Sigmoid colon (tissue), 7 donors: ENCODE measurements around the gene CSH1. TPM values are rescaled to one million over a fixed set of nuclear protein-coding genes. Genes with fewer than 3 reads are reported as not detected.
"Not testable (repeated sequence)": the region's sequence is repeated elsewhere in the genome, so short reads cannot be mapped to it uniquely, and the experiment has no call there.

Source experiments
- DNase-seq: peaks from one replicate; pipeline ENCODE4 v3.0.0-alpha.2; 2019
- H3K27ac ChIP-seq, 4 donors: fragments of 200-600 bp; sonication (generic); one replicate each; pipeline ENCODE4 v1.5.1; 2016 to 2019; ENCODE audit warnings: mild to moderate bottlenecking in 1 of 4
- H3K27me3 ChIP-seq, 3 donors: fragments of 200-600 bp; sonication (generic); one replicate each; pipeline ENCODE4 v1.5.1; 2019; ENCODE audit warnings: mild to moderate bottlenecking in 1 of 3
- H3K36me3 ChIP-seq, 4 donors: fragments of 200-600 bp; sonication (generic); one replicate each; pipeline ENCODE4 v1.5.1; 2016 to 2019
- H3K4me1 ChIP-seq, 4 donors: fragments of 200-600 bp; sonication (generic); one replicate each; pipeline ENCODE4 v1.5.1; 2017 to 2019
- H3K4me3 ChIP-seq, 4 donors: fragments of 200-600 bp; sonication (generic); one replicate each; pipeline ENCODE4 v1.5.1; 2017 to 2019; ENCODE audit warnings: mild to moderate bottlenecking in 2 of 4, moderate library complexity in 1 of 4
- H3K9me3 ChIP-seq, 4 donors: fragments of 200-600 bp in 3 of 4; sonication (generic) in 3 of 4; one replicate each; pipeline versions ENCODE4 v1.5.1 to v1.6.1; 2013 to 2019
- CTCF ChIP-seq, 4 experiments: fragments of 450-650 bp in 3 of 4; fragments of 200-600 bp in 1 of 4; IDR thresholded peaks; one replicate each; pipeline ENCODE4 v1.5.1; 2016 to 2019; ENCODE audit warnings: antibody characterized with exemption in 4 of 4, mild to moderate bottlenecking in 3 of 4, moderate library complexity in 2 of 4
- EP300 ChIP-seq, 4 donors: sonication (generic); formaldehyde crosslinking; IDR thresholded peaks; one replicate each; pipeline ENCODE4 v1.6.1; 2017; ENCODE audit warnings: antibody characterized with exemption in 4 of 4
- POLR2A ChIP-seq, 2 donors: fragments of 450-650 bp; IDR thresholded peaks; one replicate each; pipeline ENCODE4 v1.6.1; 2016; ENCODE audit warnings: antibody characterized with exemption in 2 of 2, mild to moderate bottlenecking in 2 of 2, moderate library complexity in 2 of 2
- POLR2AphosphoS5 ChIP-seq, 4 donors: sonication (generic); formaldehyde crosslinking; IDR thresholded peaks; one replicate each; pipeline ENCODE4 v1.6.1; 2017; ENCODE audit warnings: antibody characterized with exemption in 4 of 4
- WGBS, 2 donors: extraction: QIAGEN DNeasy Blood & Tissue Kit; methylation state at CpG; one replicate each; pipeline ENCODE4 v1.1.7; 2013; 5-methylcytosine and 5-hydroxymethylcytosine counted together
- intact Hi-C: fragments of 100-400 bp; cut with DNase I; formaldehyde crosslinking; loops from one replicate; pipeline ENCODE4 v1.15.1; 2023
- polyA plus RNA-seq, 3 donors: library from polyadenylated mRNA; stranded (reverse); fragments of 200-250 nt; gene quantifications; one replicate each; pipeline ENCODE4 v1.2.3, GENCODE V29; 2013
- total RNA-seq, 4 donors: library from RNA; depleted of rRNA; stranded (reverse); fragments of >200 nt; gene quantifications; one replicate each; pipeline ENCODE4 v1.1.0, GENCODE V29; 2016
- donor health status: healthy with polysubstance abuse.
- donor health status: Bipolar disorder and iron deficiency.
- donor health status: healthy.

CSH1 gene
- total and polyA plus RNA-seq, 7 donors, result not detected

- no peak overlapping the region for H3K4me3 ChIP-seq
- no peaks in the 10 kb centered on the region for H3K36me3 ChIP-seq
- WGBS, 2 donors, result 68 to 79% methylated on average over 3 of the region's 3 CpGs
- no peak overlapping the region for H3K27ac ChIP-seq
- intact Hi-C loops, result no loop called here
- H3K27me3 ChIP-seq, result no peaks in the 10 kb centered on the region
- no peak for DNase-seq
- TF ChIP-seq EP300 (IDR thresholded peaks at IDR 0.05) (no peak), CTCF (IDR thresholded peaks at IDR 0.05) (no peak), POLR2AphosphoS5 (IDR thresholded peaks at IDR 0.05) (no peak), POLR2A (IDR thresholded peaks at IDR 0.05) (no peak)
- no peaks in the 10 kb centered on the region for H3K4me1 ChIP-seq
- no peaks in the 10 kb centered on the region for H3K9me3 ChIP-seq
Observed at GRCh38 chr17:63859257-63859656, 37.1 kb downstream of the CSH1 start.

GRCh38 chr17:63856425-63856824, 39.9 kb downstream of the CSH1 start:
- H3K36me3 ChIP-seq, H3K9me3 ChIP-seq, H3K4me3 ChIP-seq, H3K4me1 ChIP-seq, H3K27ac ChIP-seq, intact Hi-C loops, DNase-seq, H3K27me3 ChIP-seq: not testable (repeated sequence)
- WGBS, 2 donors, result 57 to 87% methylated on average over 8 of the region's 8 CpGs

GRCh38 chr17:63855185-63855584, 41.2 kb downstream of the CSH1 start:
- no peak overlapping the region for H3K4me3 ChIP-seq
- no peaks in the 10 kb centered on the region for H3K4me1 ChIP-seq
- peak; percentile 20 for DNase-seq
- intact Hi-C loops, result no loop called here
- no peak for TF ChIP-seq EP300 (IDR thresholded peaks at IDR 0.05)
- no peak for TF ChIP-seq CTCF (IDR thresholded peaks at IDR 0.05)
- no peak for TF ChIP-seq POLR2AphosphoS5 (IDR thresholded peaks at IDR 0.05)
- TF ChIP-seq POLR2A (IDR thresholded peaks at IDR 0.05), result no peak
- H3K27me3 ChIP-seq, result no peaks in the 10 kb centered on the region
- no peak overlapping the region for H3K27ac ChIP-seq
- no peaks in the 10 kb centered on the region for H3K9me3 ChIP-seq
- no peaks in the 10 kb centered on the region for H3K36me3 ChIP-seq
- WGBS, 2 donors, result 90 to 93% methylated on average over 8 of the region's 8 CpGs

GRCh38 chr17:63854709-63855108, 41.7 kb downstream of the CSH1 start:
- DNase-seq, result no peak
- Histone ChIP-seq H3K4me1 (no peaks in the 10 kb centered on the region), H3K36me3 (no peaks in the 10 kb centered on the region), H3K4me3 (no peak overlapping the region), H3K27me3 (no peaks in the 10 kb centered on the region), H3K9me3 (no peaks in the 10 kb centered on the region), H3K27ac (no peak overlapping the region)
- 60 to 90% methylated on average over 5 of the region's 5 CpGs for WGBS, 2 donors
- TF ChIP-seq EP300 (IDR thresholded peaks at IDR 0.05), result no peak
- TF ChIP-seq CTCF (IDR thresholded peaks at IDR 0.05), result no peak
- no peak for TF ChIP-seq POLR2A (IDR thresholded peaks at IDR 0.05)
- no peak for TF ChIP-seq POLR2AphosphoS5 (IDR thresholded peaks at IDR 0.05)
- intact Hi-C loops, result no loop called here

GRCh38 chr17:63853260-63853659, 43.1 kb downstream of the CSH1 start:
- intact Hi-C loops, result no loop called here
- TF ChIP-seq CTCF (IDR thresholded peaks at IDR 0.05), result no peak
- no peak for TF ChIP-seq POLR2AphosphoS5 (IDR thresholded peaks at IDR 0.05)
- no peak for TF ChIP-seq EP300 (IDR thresholded peaks at IDR 0.05)
- no peak for TF ChIP-seq POLR2A (IDR thresholded peaks at IDR 0.05)
- H3K4me1 ChIP-seq, result peaks cover 0 to 12% (median 5%) of the 10 kb centered on the region in 4 donors
- H3K9me3 ChIP-seq, result no peaks in the 10 kb centered on the region
- 89 to 92% methylated on average over 2 of the region's 2 CpGs for WGBS, 2 donors
- H3K27me3 ChIP-seq, result no peaks in the 10 kb centered on the region
- no peak overlapping the region for H3K4me3 ChIP-seq
- no peak overlapping the region for H3K27ac ChIP-seq
- DNase-seq, result no peak
- no peaks in the 10 kb centered on the region for H3K36me3 ChIP-seq
